Head of caudate nucleus (tissue), 42 donors: ENCODE data around the gene SARNP.
"Not testable (repeated sequence)": the region's sequence is repeated elsewhere in the genome, so short reads cannot be mapped to it uniquely, and the experiment has no call there.

Experiments
- DNase-seq, 42 donors: peaks; one replicate each; pipeline versions ENCODE4 v3.0.0 to v3.0.0-alpha.2; 2020 to 2021; ENCODE audit warnings: mixed read lengths in 7 of 42
- intact Hi-C: fragments of 100-400 bp; cut with DNase I; formaldehyde crosslinking; loops from one replicate; pipeline ENCODE4 v1.15.0; 2022

SARNP gene

DNA sequence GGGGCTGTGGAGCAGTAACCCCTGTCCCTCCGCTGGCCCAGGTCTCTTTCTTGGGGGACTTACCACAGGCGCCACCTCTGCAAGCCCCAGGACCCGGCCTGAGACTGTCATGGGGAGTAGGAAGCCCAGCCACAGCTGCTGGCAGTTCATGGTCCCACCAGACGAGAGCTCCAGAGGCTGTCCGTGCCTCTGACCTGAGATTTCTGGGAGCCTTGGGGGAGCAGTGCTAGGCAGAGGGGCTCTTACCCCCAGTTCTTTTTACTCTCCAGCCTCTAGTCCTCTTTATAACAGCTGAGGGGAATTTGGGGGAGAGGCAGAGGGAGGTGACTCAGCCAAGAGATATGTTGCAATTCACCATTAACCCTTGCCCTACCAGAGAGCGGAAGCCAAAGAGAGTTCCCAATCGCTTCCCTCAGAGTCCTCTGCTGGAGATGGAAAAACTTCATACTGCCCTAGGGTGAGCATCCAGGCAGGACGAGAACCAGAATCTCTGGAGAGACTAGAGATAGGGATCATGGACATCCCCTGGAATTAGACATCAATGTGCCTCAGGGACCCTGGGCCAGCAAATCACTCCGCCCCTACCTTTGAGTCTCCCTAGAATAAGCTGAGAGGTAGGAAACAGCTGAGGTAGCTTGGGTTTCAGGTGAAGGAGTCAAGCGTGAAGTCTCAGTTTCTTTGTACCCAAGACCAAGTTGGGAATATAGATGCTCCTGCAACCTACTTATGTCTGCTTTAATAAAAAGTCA, 25.3 kb upstream of the SARNP start, which contains the start of gene MMP19:
Gene MMP19, minus strand, starts transcription at position 256 of the 749 bp plus-strand sequence. Its CDS starts 106 bp downstream, at position 150.
- intact Hi-C loops: no loop called here
- DNase-seq: no peak

DNA sequence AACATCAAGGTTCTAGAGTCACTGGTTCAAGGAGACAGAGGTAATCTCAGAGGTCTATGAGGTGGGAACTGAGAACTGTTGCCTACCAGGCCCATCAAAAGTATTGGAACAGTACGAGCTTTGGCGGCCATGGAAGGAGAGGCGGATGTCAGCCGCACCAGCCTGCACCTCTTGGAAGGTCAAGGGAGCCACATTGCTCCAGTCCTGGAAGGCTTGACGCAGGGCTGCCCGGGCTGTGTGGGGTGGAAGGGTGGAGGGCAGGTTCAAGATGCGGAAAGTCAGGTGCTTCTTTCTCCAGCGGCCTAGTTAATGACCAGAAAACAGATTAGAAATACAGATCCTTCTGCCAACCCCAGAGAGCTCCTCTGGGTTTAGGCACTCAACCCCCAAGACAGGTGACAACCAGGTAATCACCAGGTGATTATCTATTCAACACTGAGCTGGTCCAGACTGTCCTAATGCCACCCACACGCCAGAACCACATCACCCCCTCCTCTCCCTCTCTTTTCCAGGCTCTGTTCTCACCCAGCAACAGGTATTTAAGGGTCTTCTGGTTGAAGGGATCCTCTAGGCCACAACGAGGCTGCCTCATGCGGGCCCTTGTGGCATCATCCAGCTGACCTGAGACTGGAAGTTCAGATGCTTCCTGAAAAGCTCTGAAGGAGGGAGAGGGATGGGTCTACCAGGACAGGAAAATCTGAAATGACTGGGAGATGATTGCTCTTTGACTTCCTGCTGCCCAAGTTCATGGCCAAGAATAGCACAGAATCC, 23.2 kb upstream of the SARNP start:
- DNase-seq: no peak
- intact Hi-C loops: no loop called here

DNA sequence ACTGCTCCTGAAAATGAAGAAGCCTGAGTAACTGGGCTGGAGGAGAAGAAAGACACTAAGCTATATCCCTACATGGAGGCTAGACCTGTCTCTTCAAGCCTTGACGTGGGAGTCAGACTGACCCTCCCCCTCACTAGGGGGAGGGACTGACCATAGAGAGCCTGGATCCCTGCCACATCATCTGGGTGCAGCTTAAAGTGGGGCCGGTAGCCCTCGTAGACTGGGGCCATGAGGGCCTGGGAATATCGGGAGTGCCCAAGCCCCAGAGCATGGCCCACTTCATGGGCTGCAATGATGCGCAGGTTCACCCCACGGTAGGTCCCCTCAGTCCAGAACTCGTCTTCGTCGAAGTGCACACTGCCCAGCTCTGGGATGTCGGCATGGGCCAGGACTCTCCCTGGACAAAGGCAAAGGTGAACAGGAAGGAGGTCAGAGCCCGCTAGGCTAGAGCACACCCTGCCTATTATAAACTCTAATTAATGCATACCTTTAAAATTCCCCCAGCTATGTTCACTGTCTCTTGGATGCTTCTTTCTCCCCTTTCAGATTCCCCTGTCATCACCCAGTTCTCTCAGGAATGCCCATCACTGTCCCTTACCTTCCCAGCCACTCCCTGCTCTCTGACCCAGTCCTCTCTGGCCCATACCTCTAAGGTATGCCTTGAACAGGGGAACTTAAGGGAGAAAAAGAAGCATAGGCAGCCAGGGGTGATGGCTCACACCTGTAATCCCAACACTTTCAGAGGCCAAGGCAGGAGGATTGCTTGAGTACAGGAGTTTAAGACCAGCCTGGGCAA, 22.0 kb upstream of the SARNP start:
- no peak for DNase-seq
- intact Hi-C loops: no loop called here

DNA sequence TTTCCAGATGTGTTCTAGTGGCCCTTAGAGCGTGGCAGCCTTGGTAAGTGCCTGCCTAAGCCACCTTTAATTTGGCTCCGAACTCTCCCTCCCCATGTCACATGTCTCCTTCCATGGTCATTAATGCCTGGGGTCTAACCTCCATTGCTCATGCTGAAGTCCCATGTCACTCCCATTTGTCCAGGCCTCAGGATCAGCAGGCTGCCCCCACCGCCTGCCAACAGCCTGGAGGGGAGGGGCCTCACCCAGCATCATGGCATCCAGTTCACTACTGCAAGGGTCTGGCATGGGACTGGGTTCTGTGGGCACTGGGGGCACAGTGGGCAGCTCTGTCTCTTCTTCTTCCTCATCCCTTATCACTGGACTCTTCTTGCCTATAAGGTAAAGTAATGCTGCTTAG, 20.8 kb upstream of the SARNP start:
- intact Hi-C loops: no loop called here
- DNase-seq: no peak

DNA sequence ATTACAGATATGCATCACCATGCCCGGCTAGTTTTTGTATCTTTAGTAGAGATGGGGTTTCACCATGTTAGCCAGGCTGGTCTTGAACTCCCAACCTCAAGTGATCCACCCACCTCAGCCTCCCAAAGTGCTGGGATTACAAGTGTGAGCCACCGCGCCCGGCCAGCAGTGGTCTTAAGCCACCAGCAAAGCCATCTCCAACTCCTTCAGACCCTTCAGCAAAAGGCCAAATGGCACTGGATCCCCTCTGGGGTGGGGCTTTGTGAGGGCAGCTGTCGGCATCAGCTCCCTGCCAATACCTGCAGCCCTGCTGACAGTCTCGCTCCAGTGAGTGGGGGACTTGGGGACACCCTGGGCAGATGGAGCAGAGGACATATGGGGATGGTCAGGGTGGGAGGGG, 16.9 kb upstream of the SARNP start:
- intact Hi-C loops, DNase-seq: not testable (repeated sequence)

DNA sequence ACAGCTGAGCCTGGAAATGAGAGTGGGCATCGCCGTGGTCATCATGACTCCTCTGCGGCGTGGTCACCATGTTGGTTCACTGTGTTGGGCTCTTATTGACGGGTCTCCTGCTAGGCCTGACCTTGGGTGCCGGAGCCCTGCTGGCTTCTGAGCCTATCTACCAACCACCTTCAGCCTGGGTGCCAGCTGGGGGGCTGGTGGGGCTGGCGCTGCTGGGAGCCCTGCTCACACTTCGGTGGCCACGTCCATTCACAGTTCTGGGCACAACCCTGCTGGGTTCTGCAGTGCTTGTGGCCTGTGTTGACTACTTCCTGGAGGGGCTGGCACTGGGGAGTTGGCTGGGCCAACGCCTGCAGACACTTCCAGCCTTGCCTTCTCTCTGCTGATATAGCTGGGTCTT, 15.5 kb upstream of the SARNP start:
- DNase-seq: no peak
- intact Hi-C loops: no loop called here

DNA sequence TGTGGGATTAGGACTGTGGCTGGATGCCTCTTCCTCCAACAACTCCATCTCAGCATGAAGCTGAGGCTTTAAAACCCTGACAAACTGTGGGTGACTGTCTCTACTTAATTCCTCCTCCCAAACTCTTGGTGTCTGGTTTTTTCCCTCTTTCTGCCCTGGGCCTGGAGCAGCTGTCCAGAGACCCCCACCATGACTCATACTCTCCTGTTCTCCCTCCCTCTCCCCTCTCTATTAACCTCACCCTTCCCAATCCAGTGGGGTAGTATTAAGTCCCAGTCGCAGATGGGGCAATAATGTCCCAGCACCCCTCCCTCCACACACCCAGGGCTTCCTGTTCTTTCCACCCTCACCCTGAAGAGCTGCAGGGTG, 13.9 kb upstream of the SARNP start:
- DNase-seq: no peak
- intact Hi-C loops: no loop called here

DNA sequence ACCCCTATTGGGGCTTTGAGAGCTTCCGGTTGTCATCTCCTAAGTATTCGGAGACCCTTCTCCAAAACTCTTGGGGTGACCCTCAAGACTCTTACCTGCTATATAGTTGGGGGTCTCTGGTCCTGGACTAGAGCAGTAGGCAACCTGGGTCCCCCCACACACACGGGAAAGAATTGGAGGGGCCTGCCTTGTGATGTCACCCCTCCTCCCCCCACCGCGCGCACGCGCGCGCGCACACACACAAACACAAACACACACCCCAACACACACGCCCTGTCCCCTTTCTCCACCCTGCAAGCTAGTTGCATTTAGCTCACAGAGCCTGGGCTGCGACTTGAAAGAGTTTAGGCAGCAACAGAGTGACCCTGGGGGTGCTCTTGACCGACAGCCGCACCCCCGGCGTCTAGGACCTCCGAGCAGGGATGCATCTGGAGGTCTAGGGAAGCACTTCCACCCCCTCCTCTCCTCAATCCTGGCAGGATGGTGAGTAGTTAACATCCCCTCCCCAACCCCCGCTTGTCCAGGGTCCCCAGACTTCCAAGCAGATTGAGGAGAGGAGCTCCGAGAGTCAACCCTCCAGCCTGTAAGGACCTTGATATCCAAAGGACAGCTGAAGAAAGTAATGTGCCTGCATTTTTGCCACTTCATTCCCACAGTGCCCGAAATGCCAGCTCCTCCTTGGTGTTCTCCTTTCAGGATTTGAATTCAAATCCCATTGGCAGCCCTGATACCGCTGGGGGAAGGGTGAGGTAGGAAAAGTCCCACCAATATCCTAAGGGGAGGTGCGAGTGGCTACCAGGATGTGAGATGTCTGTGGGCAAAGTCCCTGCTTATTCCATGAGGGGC, 13.3 kb upstream of the SARNP start:
- peak; percentile 72 to 89 (median 82) for DNase-seq
- intact Hi-C loops: loop anchor here (1.0 kb wide), 1 partner anchor 95 kb away; no protein-coding TSS in a partner anchor

DNA sequence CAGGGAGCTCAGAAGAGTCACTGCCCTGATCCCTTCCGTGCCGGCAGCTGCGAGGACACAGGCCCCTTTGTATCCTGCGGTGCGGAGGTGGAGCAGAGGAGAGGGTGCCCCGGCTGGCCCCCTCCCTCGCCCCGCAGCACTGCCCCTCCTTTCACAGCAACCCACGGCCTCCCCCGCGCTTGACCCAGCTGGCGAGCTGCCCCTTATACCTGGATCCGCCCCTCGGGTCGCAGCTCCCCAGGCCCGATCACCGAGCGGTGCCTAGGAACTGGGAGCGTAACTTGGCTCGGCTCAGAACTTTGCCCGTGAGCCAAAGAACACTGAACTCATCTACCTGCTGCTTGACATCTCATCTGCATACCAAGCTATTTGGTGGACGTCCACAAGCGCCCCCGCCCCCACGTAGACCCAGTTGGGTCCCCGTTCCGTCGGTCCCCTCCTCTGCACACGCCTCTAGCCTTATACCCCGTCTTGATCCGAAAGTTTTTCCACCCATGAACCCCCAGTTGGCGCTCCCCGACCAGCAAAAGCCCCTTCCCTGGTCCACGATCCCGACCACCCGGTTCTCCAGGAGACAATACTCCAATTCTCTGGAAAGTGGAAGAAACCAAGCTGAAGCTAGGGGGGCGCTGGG, 12.6 kb upstream of the SARNP start:
- intact Hi-C loops: loop anchor here (1.0 kb wide), 1 partner anchor 96 kb away; no protein-coding TSS in a partner anchor
- peak in 37 of 42 donors; percentile 42 to 86 (median 73) for DNase-seq

DNA sequence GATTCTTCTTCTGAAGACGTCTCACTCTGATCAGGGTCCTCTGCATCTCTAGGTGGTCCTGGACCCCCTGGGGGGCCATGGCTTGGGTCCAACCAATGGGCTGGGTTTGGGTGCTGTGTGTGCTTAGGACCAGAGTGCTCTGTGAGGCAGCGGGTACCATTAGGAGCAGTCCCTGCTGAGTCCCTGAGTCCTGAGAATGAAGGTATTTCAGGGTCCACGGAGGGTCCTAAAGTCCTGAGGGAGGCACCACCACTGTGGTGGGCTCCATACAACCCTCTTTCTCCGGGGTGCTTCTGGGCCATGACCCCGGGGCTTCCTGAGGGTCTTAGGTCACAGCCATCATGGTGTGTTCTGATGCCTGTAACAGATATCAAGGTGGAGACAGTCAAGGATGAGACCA, 10.8 kb upstream of the SARNP start:
- no peak for DNase-seq
- intact Hi-C loops: no loop called here

DNA sequence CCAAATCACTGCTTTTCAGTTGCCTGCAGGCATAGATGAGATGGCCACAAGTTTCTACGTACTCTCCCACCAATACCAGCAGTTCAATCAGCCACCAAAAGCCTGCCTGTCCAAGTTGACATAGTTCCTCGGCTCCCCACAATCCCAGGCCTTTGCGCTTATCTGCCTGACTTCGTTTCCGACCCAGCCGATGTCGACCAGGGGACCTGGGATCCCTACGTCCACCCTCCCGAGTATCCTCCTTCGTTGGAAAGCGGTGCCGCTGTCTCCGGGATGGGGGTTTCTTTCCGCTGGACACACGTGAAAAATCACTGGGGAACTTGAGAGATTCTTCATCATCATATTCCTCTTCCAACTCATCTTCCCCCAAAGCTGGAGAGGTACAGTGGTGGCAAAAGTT, 10.3 kb upstream of the SARNP start:
- no peak for DNase-seq
- intact Hi-C loops: no loop called here

DNA sequence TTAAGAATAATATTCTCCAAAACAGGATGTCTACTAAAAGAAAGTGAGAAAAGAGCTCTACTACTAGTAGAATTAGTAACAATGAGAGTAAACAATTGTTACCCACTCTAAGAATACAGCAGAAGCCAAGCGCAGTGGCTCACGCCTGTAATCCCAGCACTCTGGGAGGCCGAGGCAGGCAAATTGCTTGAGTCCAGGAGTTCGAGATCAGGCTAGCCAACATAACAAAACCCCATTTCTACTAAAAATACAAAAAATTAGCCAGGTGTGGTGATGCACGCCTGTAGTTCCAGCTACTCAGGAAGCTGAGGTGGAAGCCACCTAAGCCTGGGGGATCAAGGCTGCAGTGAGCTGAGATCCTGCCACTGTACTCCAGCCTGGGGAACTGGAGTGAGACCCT, 7.2 kb upstream of the SARNP start:
- peak in 1 of 42 donors; percentile 17 for DNase-seq
- intact Hi-C loops: no loop called here

DNA sequence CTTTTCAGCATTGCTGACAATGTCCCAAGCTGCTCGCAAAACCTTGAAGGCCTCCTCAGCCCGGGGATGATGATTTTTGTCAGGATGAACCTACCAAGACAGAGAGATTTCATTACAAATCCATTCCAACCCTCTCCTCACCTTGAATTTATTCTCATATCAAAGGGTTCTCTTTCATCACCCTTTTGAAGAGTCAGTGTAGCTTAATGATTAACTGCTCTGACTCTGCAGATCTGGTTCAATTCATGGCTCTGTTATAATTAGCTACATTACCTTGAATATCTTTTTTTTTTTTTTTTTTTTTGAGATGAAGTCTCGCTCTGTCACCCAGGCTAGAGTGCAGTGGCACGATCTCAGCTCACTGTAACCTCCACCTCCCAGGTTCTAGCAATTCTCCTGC, 5.9 kb upstream of the SARNP start:
- intact Hi-C loops: no loop called here
- DNase-seq: no peak

DNA sequence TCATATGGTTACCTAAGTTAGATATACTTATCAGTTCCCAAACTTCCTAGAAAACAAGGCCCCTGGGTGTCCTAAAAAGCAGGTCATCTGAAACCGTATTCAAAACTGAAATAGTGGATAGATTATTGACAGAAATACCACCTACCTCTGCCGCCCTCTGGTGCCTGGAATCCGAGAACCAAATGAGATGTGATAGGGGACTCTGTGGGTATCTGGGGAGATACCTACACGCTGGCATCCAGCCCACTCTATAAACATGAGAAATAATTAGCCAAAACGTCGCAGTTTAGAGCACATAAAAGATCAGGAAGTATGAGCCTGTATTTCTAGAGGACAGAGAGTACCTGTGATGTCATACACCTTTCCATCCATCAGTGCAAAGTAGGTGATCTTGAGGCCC, 4.7 kb upstream of the SARNP start:
- intact Hi-C loops: no loop called here
- DNase-seq: no peak

DNA sequence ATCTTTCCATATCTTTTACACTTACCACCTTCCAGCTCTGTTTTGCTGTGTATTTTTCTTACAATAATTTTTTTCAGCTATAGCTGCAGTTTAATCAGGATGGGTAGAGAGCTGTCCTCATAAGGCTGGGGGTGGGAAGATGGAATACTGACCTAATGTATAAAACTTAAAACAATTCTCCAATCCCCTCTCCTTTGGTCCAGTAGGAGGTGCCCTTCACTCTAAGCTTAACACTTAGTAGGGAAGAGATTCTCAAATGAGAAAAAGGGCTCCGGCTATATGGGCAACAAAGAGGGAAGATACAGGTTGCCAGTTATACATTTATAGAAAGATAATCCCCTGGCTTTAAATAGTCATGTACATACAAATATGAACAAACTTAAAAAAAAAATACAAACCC, 3.2 kb upstream of the SARNP start:
- DNase-seq: peak in 1 of 42 donors; percentile 12
- intact Hi-C loops: no loop called here

DNA sequence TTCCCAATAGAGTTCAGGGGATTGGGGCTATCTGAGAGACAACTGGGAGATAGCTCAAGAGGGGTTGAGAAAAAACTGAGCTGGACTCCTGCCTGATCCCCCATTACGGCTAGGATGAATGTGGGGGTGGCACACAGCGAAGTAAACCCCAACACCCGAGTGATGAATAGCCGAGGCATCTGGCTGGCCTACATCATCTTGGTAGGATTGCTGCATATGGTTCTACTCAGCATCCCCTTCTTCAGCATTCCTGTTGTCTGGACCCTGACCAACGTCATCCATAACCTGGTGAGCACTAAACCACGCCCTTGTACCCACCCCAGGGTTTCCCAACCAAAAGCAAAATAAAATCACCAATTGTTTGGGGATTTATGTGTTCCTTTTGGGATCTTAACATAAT, 1.4 kb upstream of the SARNP start:
- peak in 1 of 42 donors; percentile 41 for DNase-seq
- intact Hi-C loops: loop anchor here (5.0 kb wide), 1 partner anchor 77 kb away; the partner anchor contains the start of gene GDF11

DNA sequence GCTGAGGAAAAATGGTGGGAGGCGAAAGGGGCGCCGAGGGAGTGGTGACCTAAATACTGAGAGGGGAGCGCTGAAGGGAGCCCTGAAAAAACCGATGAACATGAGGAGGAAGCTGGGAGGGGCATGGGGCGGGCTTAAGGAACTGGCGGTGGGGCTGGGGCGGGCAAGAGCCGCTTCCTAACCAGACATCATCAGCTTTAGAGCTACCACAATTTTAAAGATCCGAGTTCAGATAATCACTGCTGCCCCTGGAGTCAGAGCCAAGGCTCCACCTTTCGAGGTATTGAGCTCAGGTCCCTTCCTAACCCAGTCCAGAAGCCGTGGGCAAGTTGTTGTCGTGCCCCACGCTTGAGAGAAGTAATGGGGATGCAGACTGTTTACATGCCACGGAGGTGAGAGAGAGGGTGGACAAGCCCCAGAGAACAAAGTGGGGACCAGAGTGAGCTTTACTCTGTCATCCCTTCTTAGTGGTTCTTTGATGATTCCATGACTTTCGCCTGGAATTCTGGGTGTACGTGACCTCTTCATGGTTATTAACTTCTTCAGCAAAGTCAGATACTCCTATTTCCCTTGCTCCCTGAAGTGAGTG, 710 bp upstream of the SARNP start:
- intact Hi-C loops: loop anchor here (5.0 kb wide), 1 partner anchor 76 kb away; the partner anchor contains the start of gene GDF11
- peak in 2 of 42 donors; percentile 32 to 81 for DNase-seq

DNA sequence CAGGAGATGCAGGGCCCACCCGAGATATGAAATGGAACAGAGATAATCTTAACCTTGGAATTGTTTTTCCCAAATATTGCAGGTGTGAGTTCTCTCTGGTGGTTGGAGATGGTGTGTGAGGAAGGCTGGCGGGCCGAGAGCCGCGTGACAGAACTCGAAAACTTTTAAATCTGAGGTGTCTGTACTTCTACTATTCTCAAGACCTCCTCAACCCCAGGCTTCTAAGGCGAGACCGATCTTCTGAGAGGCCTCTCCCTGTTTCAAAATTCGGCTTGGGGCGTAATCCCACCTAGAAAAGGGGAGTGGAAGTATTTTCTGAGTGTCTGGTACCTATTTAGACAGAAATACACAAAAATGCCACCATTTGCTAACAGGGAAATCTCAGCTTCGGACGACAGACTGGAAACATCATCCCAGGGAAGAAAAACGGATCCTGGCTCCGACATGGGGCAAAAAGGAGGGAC, 611 bp downstream of the SARNP start:
- DNase-seq: peak in 11 of 42 donors; percentile 7 to 63 (median 32)
- intact Hi-C loops: loop anchor here (5.0 kb wide), 1 partner anchor 75 kb away; the partner anchor contains the start of gene GDF11
